Fibroblast of skin of scalp (primary cell): ENCODE results near the gene CYP39A1.

Source experiments
- DNase-seq: peaks from one replicate; pipeline ENCODE4 v3.0.0-alpha.2; 2013

The CYP39A1 gene

GRCh38 chr6:46511320-46511719, 141.3 kb downstream of the CYP39A1 start:
- DNase-seq = no peak

GRCh38 chr6:46510651-46511050, 142.0 kb downstream of the CYP39A1 start:
- DNase-seq = peak; percentile 87

- no peak for DNase-seq
Observed at GRCh38 chr6:46509981-46510510, 142.6 kb downstream of the CYP39A1 start.

DNA sequence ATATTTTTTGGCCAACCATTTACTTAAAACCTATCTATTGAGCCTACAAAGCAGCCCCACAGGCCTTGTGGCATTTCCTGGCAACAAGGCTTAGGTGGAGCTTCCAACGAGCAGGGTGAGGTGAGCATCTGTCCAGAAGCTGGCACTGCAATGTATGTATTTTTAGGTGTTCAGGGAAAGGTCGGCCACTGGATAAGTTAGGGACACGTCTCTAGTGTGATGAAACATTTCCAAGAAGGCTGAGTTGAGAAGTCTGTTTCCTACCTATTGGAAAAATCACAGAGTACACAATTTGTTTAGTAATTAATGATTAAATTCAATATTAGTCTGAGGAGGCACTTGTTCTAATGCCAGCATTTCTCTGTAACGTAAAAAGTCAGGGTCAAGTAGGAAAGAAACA, 143.6 kb downstream of the CYP39A1 start:
- DNase-seq = no peak

- DNase-seq = no peak
Observed at GRCh38 chr6:46507426-46507825, 145.2 kb downstream of the CYP39A1 start.

GRCh38 chr6:46505693-46506512, 146.7 kb downstream of the CYP39A1 start:
- no peak for DNase-seq

GRCh38 chr6:46504242-46504641, 148.4 kb downstream of the CYP39A1 start:
- DNase-seq = no peak

- no peak for DNase-seq
Observed at GRCh38 chr6:46502486-46503119, 150.0 kb downstream of the CYP39A1 start.

GRCh38 chr6:46501136-46502089, 151.2 kb downstream of the CYP39A1 start:
- no peak for DNase-seq

GRCh38 chr6:46500382-46500781, 152.2 kb downstream of the CYP39A1 start:
- DNase-seq = no peak
